ENCODE measurements around the gene PLCD1.
"Not testable (repeated sequence)": the region's sequence is repeated elsewhere in the genome, so short reads cannot be mapped to it uniquely, and the experiment has no call there.

The PLCD1 gene

GRCh38 chr3:37997791-37998370 lies 31.6 kb downstream of the PLCD1 start:
- no peak for DNase-seq

GRCh38 chr3:37997342-37997741 lies 32.1 kb downstream of the PLCD1 start:
- DNase-seq, result no peak

- peak; percentile 57 for DNase-seq
These were observed 32.6 kb downstream of the PLCD1 start for GRCh38 chr3:37996785-37997301.

GRCh38 chr3:37995652-37996641 lies 33.5 kb downstream of the PLCD1 start:
- DNase-seq, result no peak

GRCh38 chr3:37994639-37994972 lies 34.8 kb downstream of the PLCD1 start:
- DNase-seq, result no peak

- DNase-seq, result peak; percentile 67
These were observed 35.4 kb downstream of the PLCD1 start for GRCh38 chr3:37993820-37994638.

- DNase-seq, result no peak
These were observed 36.0 kb downstream of the PLCD1 start for GRCh38 chr3:37993460-37993819.

- DNase-seq, result no peak
These were observed 36.4 kb downstream of the PLCD1 start for GRCh38 chr3:37993067-37993455.

GRCh38 chr3:37992271-37993066 lies 37.0 kb downstream of the PLCD1 start:
- DNase-seq, result no peak

GRCh38 chr3:37991823-37992222 lies 37.6 kb downstream of the PLCD1 start:
- DNase-seq, result no peak

- no peak for DNase-seq
These were observed 38.3 kb downstream of the PLCD1 start for GRCh38 chr3:37991109-37991508.

GRCh38 chr3:37990527-37990926 lies 38.9 kb downstream of the PLCD1 start, which contains the start of gene VILL:
TSS of gene VILL (plus strand) at chr3:37990786. CDS start at chr3:37993673, 2,887 bp downstream.
- no peak for DNase-seq

- DNase-seq, result no peak
These were observed 39.5 kb downstream of the PLCD1 start for GRCh38 chr3:37989821-37990480.

- no peak for DNase-seq
These were observed 40.4 kb downstream of the PLCD1 start for GRCh38 chr3:37988931-37989525.

GRCh38 chr3:37988376-37988775 lies 41.1 kb downstream of the PLCD1 start:
- not testable (repeated sequence) for DNase-seq

GRCh38 chr3:37987751-37988179 lies 41.7 kb downstream of the PLCD1 start:
- no peak for DNase-seq

- no peak for DNase-seq
These were observed 42.1 kb downstream of the PLCD1 start for GRCh38 chr3:37987315-37987697.

- DNase-seq, result peak; percentile 68
These were observed 42.7 kb downstream of the PLCD1 start for GRCh38 chr3:37986479-37987314.

GRCh38 chr3:37985637-37986320 lies 43.7 kb downstream of the PLCD1 start:
- no peak for DNase-seq

GRCh38 chr3:37984596-37984995 lies 44.8 kb downstream of the PLCD1 start:
- no peak for DNase-seq
